Left renal pelvis (tissue), 4 donors: Measurements from ENCODE around the gene TEX48. TPM values are rescaled to one million over a fixed set of nuclear protein-coding genes. Genes with fewer than 3 reads are reported as not detected.
A peak's percentile ranks its signal among the peaks of the same experiment; 100 is the strongest.

Experiments used
- DNase-seq, 4 donors: peaks; one replicate each; pipeline ENCODE4 v3.0.0-alpha.2; 2013; ENCODE audit warnings: low read depth in 4 of 4, low spot score in 3 of 4
- polyA plus RNA-seq, 4 donors: library from polyadenylated mRNA; unstranded; fragments of 120-200 nt; gene quantifications; one replicate each; pipeline ENCODE4 v1.2.1, GENCODE V29; 2013; ENCODE audit not compliant: insufficient read length in 4 of 4

TEX48 gene
- polyA plus RNA-seq, 4 donors = not detected

GRCh38 chr9:114694146-114694545 lies 12.2 kb upstream of the TEX48 start:
- no peak for DNase-seq

DNA sequence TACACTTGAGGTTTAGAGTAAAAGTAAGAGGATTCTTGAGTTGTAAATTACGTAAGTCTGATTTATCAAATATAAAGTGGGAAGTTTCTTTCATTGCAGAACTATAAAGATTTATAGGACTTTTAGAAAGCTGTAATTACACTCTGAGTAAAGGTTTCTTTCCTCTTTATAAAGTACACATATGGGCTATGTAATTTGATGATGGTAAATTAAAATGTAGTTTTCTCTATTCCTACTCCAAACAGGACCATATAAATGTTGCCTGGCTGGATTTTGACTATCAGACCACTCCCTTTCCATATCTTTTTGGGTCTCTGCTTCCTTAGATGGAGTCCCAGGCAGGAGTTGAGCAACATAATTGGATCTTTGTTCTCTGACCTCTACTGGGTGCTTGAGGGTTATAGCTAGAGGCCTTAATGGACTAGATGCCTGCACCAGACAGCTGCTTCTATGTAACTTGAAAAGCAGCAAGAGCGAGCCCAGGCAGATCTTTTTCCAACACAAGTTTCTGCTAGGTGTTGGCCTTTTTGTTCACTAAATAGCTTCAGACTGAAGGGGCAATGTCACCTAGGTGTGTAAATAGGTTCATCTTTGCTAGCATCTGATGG lies 11.4 kb upstream of the TEX48 start:
- DNase-seq = no peak

- no peak for DNase-seq
Observed at GRCh38 chr9:114691956-114692295, 9.9 kb upstream of the TEX48 start.

- DNase-seq = no peak
Observed at GRCh38 chr9:114691046-114691955, 9.3 kb upstream of the TEX48 start.

DNA sequence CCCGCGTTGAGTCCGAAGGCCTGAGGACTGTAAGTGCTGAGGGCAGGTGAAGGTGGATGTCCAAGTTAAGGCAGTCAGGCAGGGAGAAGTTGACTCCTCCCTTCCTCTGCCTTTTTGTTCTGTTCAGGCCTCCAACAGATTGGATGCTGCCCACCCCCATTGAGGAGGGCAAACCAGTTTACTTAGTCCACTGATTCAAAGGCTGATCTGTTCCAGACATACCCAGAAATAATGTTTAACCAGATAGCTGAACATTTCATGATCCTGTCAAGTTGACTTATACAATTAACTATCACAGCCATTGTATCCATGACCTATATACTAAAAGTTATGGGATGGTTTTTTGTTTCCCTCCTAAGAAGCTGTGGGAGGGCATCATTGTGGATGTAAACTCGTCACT lies 8.3 kb upstream of the TEX48 start:
- DNase-seq = no peak

- no peak for DNase-seq
Observed at GRCh38 chr9:114689813-114690212, 7.8 kb upstream of the TEX48 start.

DNA sequence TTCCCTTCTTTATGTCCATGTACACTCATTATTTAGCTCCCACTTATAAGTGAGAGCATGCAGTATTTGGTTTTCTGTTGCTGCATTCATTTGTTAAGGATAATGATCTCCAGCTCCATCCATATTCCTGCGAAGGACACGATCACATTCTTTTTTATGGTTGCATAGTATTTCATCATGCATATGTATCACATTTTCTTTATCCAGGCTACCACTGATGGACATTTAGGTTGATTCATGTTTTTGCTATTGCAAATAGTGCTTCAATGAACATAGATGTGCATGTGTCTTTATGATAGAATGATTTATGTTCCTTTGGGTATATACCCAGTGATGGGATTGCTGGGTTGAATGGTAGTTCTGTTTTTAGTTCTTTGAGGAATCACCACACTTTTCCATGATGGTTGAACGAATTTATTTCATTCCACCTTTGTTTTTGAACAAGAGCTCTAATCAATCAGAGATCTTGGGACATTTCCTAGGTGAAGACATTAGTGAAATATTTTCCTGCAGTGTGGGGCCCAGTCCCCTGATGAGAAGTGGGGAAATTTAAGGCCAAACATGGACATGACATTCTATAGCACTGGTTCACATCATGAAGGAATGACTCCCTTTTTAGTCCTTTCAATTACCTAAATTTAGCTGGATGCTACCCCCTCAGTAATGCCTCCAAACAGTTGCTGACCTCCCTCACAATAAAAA lies 7.1 kb upstream of the TEX48 start:
- DNase-seq = no peak

- DNase-seq = no peak
Observed at GRCh38 chr9:114688379-114688778, 6.4 kb upstream of the TEX48 start.

GRCh38 chr9:114687034-114687433 lies 5.0 kb upstream of the TEX48 start:
- DNase-seq = no peak

DNA sequence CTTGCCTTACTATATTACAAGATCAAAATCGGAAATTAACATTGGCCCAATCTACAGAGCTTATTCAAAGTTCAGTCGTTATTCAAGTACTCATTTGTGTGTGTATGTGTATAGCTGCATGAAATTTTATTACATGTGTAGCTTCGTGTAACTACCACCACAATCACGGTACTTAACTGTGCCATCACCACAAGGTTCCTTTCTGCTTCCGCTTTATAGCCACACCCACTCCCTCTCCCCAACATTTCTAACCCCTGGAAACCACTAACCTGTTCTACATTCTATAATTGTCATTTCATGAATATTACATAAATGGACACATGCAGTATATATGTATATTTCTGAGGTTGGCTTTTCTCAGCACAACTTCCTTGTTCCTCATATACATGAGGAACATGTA lies 4.0 kb upstream of the TEX48 start:
- no peak for DNase-seq

- DNase-seq = no peak
Observed at GRCh38 chr9:114684036-114684435, 2.0 kb upstream of the TEX48 start.

DNA sequence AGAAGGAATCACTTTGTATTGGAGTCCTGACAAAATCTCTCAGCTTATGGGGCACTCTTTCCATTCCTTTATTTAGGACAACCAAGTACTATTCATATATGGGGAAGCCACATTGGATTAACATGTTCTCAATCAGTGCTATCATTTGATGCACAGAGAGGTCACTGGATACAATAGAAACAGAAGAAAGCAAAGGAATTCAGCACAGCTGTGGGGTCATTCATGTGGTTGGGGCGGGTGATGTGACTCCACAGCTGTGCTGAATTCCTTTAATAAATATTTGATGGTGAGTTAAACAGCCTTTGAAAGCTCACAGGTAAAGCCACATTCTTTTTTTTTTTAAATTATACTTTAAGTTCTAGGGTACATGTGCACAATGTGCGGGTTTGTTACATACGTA lies 854 bp upstream of the TEX48 start:
- no peak for DNase-seq

DNA sequence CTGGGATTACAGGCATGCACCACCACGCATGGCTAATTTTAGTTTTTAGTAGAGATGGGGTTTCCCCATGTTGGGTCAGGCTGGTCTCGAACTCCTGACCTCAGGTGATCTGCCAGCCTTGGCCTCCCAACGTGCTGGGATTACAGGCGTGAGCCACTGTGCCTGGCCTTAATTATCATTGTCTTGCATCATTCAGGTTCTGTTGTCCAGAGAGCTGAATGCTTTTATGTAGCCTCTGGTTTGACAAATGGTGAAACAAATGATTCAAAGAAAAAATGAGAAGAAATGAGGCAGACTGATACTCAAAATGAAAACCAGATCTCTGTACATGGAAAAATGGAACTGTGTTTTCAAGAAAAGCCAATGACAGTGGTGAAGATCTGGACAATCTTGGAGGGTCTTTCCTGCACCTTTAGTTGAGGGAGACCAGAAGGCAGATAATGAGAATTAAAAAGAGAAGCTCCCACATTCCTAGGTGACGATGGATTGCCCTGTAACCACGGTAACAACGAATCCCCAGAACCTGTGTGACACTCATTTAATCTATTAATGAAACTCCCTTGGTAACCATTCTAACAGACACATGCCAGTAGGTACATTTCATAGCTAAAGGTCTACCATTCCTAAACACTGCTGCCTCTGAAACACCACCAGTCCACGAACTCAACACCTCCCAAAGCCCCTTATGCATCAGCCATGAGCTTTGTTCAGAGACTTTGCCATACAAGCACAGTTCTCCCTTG lies 1.6 kb downstream of the TEX48 start:
- DNase-seq = no peak

GRCh38 chr9:114678795-114679194 lies 3.2 kb downstream of the TEX48 start:
- no peak for DNase-seq

DNA sequence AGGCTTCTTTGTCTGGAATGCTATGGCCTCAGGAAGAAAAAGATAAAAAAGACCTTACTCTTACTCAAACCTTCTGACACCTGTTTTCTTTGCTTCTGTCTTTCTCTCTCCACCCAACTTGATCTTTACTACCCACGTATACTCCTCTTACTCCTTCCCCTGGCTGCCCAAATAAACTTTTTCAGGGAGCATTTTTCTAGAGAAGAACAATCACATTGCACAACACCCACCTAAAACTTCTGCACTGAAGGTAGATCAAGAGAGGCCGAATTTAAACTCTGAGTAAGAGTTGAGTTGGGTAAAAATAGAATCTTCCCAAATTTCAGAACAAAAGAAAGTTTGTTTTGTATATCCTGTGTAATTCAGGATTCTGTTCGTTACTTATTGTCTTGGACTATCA lies 3.9 kb downstream of the TEX48 start:
- DNase-seq = no peak

GRCh38 chr9:114677418-114677817 lies 4.6 kb downstream of the TEX48 start:
- peak in 2 of 4 donors; percentile 17 to 55 for DNase-seq

GRCh38 chr9:114676901-114677300 lies 5.1 kb downstream of the TEX48 start:
- no peak for DNase-seq

DNA sequence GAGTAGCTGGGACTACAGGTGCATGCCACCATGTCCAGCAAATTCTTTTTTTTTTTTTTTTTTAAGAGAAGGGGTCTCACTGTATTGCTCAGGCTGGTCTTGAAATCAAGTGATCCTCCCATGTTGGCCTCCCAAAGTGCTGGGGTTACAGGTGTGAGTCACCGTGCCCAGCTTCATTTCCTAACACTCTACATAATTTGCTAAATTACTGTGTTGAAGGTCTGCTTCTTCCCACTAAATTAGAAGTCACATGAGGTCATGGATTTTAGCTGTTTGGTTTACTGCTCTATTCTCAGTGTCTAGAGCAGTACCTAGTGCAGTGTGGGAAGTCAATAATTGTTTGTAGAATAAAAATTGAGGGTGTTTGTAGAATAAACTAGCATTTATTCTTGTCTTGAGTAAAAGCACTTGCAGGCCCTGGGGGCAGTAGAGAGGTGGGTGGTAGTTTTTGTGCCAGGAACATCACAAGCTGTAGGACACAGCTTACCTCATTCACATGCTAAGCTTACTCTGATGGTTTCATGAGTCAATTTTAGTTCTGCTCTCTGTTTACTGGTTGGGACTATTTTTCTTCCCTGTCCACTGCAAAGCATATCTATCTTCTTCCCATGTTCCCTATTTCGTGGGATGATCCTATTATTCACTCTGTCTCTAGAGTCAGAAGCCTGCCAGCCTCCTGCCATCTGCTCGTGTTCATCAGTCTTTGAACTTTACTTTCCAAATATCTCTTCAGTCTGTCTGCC lies 7.0 kb downstream of the TEX48 start:
- no peak for DNase-seq

GRCh38 chr9:114674076-114674797 lies 7.8 kb downstream of the TEX48 start:
- DNase-seq = no peak

DNA sequence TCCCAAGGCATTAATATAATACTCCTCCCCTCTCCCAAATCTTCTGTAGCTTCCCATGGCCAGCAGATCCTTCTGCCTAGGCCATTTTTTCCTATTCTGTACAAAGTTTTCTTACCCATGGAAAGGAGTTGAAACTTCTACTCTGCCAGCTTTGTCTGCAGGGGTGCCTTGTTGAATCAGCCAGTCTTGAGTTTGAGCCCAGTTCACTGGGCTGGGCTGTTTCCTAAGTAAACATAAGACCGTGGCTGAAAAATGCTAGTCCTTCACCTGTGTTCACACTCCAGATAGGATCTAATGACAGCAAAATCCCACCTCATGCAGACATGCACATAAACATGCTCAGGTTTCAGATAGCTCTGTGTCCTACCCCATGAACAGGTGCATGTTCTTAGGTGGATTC lies 10.4 kb downstream of the TEX48 start:
- no peak for DNase-seq
